GM21825 (cell line): ENCODE results near the gene COL23A1.

Source experiments
- ATAC-seq: cut with Tn5 transposase; IDR thresholded peaks from one replicate; pipeline ENCODE4 v1.9.1; 2021; ENCODE audit warnings: mild to moderate bottlenecking, moderate library complexity; ENCODE audit not compliant: unreplicated experiment

Gene COL23A1

GRCh38 chr5:178442405-178443257 is 147.6 kb downstream of the COL23A1 start:
- ATAC-seq: no peak

DNA sequence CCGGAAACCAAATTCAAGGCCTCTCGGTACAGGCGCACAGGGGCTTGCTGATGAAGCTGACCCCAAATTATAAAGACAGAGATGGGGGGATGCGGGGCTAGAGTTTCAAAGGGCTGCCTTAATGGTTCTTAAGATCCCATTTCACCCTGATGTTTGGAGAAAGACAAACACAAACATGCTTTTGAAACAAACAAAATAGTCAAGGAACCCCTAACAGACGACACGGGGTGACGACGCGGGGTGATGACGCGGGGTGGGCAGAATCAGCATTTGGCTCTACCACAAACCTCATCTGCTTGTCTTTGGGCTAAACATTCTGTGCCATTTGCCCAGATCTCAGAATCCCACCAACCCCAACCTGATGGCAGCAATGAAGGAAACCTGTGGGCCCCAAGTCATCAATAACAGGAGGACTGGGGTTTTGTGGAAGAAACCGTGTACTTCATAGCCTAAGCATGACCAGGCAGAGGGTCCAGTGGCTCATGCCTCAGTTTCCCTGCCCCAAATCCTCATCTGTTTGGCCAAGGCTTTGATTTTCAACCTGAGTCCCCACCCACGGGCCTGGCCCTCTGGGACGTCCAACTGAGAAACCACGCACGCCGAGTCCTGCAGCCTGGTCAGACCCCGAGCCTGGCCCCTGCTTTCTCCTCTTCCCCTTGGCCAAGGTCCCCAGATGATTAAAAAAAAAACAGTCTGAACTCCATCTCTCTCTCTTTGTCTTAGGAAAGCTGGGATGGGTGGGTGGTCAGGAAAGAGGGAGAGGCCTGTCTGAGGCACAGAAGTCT is 148.5 kb downstream of the COL23A1 start:
- no peak for ATAC-seq

- ATAC-seq: no peak
Observed at GRCh38 chr5:178440181-178440580, 150.0 kb downstream of the COL23A1 start.

DNA sequence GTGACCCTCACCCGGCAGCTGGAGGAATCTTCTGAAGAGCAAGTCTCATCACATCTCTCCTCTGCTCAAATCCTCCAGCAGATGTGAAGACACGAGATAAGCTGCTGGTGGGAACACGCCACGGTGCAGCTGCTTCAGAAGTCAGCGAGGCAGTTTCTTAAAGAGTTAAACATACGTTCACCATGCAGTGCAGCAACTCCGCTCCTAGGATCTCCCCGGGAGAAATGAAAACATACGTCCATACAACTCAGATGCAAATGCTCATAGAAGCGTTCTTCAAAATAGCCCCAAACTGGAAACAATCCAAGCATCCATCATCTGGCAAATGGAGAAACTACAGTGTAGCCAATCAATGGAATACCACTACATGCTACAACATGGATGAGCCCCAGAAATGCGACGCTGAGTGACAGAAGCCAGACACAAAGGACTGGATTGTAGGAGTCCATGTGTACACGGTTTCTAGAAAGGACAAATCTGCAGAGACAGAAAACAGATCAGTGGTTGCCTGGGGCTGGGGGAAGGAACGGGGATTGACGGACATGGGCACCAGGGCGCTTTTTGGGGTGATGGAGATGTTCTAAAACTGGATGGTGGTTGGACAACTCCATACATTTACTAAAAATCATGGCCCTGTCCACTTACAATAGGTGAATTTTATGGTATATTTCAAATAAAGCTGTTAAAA is 150.6 kb downstream of the COL23A1 start:
- ATAC-seq: no peak

GRCh38 chr5:178438796-178439195 is 151.4 kb downstream of the COL23A1 start:
- ATAC-seq: no peak

- ATAC-seq: no peak
Observed at GRCh38 chr5:178437386-178438075, 152.7 kb downstream of the COL23A1 start.

GRCh38 chr5:178436326-178436940 is 153.8 kb downstream of the COL23A1 start:
- no peak for ATAC-seq

DNA sequence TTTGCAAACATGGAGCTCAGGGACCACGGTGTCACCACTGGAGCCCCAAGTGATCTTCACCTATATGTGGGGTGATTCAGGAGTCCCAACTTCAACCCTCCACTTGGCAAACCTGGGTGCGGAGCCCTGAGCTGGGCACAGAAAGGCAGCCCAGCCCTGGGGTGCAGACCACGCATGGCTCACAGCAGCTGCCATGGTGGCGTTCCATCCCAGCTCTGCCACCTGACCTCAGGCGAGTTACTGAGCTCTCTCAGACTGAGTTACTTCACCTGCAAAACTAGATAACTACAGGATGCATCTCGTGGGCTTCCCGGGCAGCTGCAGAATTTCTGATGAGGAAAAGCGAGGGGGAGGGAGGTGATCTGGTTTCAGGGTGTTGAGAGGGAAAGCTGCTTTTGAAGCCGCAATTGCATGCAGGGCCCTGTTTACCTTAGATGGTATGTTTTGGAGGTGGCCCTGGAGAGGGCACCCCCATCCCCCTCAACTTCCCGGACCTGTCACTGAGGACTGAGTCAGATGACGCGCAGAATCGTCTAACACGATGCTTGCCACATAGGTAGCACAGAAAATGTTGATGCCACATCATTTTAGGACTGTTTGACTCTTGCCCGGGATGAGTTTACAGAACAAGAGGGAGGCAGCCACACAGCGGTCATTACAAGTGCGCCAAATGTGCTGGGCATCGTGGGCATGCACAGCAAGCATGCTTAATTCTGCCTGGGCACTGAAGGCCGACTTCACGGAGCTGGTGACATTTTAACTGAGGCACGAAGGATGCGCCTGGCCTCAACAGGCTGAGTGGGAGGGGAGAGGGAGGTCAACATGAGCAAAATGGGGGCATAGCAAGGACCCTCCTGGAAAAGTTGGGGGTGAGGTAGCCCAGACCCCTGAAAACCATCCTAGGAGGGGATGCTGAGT is 154.6 kb downstream of the COL23A1 start:
- ATAC-seq: no peak

- no peak for ATAC-seq
Observed at GRCh38 chr5:178434851-178435250, 155.3 kb downstream of the COL23A1 start.

GRCh38 chr5:178434016-178434761 is 156.0 kb downstream of the COL23A1 start:
- ATAC-seq: no peak

GRCh38 chr5:178433273-178433775 is 156.9 kb downstream of the COL23A1 start:
- no peak for ATAC-seq

- ATAC-seq: no peak
Observed at GRCh38 chr5:178432421-178433272, 157.5 kb downstream of the COL23A1 start.

DNA sequence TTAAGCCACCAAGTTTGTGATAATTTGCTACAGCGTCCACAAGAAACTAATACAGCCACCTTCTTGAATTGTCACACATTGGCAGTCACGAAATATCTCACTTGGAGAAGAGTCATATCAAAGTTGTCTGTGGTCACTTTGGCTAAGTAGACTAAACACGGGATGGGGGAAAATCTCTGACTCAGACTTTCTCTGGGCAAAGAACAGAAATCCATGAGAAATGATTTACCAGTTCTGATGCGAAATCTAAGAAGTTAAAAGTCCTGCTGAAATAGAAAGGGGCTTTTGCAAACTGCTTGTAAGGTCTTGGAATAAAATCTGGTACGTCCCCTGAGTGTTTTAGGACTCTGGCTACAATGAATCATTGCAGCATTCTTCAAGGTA is 158.4 kb downstream of the COL23A1 start:
- no peak for ATAC-seq

GRCh38 chr5:178431063-178431781 is 159.0 kb downstream of the COL23A1 start:
- ATAC-seq: no peak

DNA sequence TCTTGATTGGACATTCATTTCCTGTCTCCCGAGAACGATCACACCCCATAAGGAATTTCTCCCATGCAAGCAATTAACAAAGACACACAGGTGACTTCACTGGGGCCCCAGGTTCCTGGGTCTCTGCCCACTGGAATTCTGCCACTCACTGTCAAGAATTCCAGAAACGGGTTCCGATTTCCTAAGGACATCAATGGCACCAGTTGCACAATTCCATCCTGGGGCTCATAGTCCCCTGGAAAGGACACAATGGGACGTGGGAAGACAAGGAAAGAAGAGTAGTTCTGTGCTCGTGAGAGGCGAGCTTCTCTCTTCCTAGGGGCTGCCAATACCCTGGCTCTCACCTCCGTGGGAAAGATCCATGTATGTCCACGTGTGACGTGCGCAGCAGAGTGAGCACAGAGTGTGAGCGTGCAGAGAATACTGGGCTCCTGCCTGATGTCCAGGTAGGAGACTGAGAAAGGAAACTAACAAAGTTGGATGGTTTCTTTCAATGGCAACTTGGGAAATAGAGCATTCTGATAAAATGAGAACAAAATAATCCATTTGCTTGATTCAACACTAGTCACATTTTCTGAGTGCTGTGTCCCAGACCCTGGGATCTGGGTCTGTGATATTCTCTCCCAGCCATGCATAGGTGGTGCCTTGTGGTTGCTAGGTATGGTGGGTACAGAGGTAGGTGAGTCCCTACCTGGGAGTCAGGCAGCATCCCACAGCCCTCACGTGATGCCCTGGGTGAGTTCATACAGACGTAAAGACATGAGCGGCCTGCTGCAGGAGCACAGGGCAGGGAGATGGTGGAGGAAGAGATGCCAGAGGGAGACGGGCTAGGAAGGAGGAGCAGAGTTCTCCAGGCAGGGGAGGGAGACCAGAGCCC is 159.8 kb downstream of the COL23A1 start:
- no peak for ATAC-seq
